Spleen (tissue), 7 donors: ENCODE measurements around the gene NMU.

Experiments
- CTCF ChIP-seq, 11 experiments: fragments of 200-600 bp in 7 of 11; fragments of 450-650 bp in 4 of 11; sonication (generic) in 4 of 11; IDR thresholded peaks in 8 of 11; conservative IDR thresholded peaks in 3 of 11; 1 replicate in 7 of 11; 2 replicates in 4 of 11; pipeline versions ENCODE4 v1.4.0 to v1.8.0; 2016 to 2021; ENCODE audit warnings: antibody characterized with exemption in 11 of 11, inconsistent platforms in 4 of 11, mild to moderate bottlenecking in 1 of 11
- POLR2A ChIP-seq, 3 donors: fragments of 450-650 bp; IDR thresholded peaks; one replicate each; pipeline ENCODE4 v1.5.1; 2017; ENCODE audit warnings: antibody characterized with exemption in 3 of 3, mild to moderate bottlenecking in 1 of 3
- POLR2AphosphoS5 ChIP-seq, 3 donors: sonication (generic); formaldehyde crosslinking; IDR thresholded peaks; one replicate each; pipeline ENCODE4 v1.5.1; 2017; ENCODE audit warnings: antibody characterized with exemption in 3 of 3
- donor health status: DM: no; HTN: no; CAD: no; lungs with moderate emphysema.
- donor health status: DM: no; HTN: no; CAD: no.
- donor health status: DM: no; HTN: no; CAD: no.

DNA sequence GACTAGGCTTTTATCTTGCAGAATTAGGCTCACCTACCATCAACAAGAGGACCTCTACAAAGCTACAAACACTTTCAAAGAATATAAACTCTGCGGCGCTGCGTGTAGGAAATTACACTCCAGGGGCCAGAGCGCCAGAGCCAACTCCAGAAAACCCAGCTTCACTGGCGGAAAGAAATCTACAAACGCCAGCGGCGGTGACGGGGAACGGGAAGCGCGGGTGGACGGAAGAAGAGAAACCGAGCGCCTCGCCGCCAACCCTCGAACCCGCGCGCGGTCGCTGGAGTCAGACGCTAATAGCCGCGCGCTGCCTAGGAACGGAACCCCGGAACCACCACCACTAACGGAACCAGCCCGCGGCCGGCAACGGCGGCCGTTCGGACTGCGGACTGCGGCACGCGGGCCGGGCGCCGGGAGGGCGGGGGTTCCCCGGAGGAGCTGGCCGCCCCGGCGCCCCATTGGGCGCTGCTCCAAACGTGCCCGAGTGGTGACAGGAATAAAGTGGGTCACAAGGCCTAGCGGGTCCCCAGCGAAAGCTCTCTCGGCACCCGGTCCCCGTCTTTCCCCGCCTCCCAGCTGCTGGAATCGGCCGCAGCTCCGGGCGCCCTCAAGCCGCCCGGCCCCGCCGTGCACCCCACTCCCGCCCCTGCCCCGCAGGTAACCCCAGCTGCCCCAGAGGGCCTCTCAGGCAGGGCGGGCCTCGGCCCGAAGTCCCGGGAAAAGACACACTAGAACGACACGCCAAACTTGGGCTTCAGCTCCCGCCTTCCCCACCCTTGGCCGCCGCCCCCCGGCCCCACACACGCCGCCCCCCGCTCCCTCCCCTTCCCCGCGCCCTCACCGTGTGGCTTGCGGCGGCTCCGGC lies 90.2 kb downstream of the NMU start:
- TF ChIP-seq POLR2AphosphoS5 (IDR thresholded peaks at IDR 0.05) = peak; percentile 61 to 78 (median 74)
- TF ChIP-seq CTCF (IDR thresholded peaks at IDR 0.05 in 8 of 11, conservative IDR thresholded peaks at IDR 0.05 in 3 of 11) = no peak
- TF ChIP-seq POLR2A (IDR thresholded peaks at IDR 0.05) = no peak
